NK-92 (cell line): ENCODE measurements around the gene RNF123.

ENCODE experiments used
- DNase-seq: peaks from one replicate; lab custom pipeline; 2025; ENCODE audit not compliant: unreplicated experiment; lab: John Stamatoyannopoulos, UW

RNF123 gene

DNA sequence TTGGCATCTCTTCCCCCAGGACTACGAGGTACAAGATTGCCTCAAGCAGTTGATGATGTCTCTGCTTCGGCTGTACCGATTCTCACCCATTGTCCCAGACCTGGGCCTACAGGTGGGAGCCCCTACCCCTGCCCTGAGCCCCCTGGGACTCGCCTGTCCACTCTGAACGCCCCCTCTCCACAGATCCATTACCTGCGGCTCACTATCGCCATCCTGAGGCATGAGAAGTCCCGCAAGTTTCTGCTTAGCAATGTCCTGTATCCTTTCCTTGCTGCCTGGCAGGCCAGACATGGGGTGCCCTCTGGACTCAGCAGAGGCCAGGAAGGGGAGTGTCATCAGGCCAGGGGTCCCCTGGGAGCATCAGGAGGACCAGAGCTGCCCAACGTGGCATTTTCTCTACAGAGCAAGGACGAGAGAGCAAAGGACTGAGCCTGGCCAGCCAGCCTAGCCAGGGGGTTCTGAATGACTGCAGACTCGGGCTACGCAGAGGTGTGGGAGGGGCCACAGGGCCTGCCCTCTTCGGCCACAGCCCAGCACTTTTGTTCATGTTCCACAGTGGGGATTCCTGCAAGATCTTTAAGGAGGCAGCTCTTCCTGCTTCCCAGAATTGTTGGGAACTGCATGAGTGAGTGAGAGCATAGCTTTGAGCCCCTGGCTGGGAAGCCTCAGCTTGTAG, 11.2 kb downstream of the RNF123 start:
- no peak for DNase-seq

DNA sequence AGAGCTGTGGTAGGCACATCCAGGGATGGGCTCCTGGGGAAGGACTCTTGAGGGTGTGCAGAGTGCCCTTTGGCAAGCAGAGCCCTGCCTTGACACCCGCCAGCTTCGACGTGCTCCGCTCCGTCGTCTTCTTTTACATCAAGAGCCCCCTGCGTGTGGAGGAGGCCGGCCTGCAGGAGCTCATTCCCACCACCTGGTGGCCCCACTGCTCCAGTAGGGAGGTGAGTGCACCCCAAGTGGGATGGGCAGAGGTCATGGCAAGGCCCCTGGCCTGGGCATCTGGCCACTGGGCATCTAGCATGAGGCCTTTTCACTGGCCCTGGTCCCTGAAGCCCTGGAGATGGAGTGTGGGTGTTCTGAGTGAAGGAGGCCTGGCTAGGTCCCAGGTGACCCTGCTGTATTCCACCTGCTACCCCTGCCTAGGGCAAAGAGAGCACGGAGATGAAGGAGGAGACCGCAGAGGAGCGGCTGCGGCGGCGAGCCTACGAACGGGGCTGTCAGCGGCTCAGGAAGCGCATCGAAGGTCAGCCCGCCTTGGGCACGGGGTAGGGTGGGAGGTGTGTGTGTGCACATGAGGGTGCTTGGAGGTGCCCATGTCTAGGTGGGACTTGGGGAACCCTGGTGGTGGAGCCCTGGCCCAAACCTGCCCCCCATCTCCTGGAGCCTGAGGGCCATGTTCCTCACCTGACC, 12.2 kb downstream of the RNF123 start:
- DNase-seq, result no peak

DNA sequence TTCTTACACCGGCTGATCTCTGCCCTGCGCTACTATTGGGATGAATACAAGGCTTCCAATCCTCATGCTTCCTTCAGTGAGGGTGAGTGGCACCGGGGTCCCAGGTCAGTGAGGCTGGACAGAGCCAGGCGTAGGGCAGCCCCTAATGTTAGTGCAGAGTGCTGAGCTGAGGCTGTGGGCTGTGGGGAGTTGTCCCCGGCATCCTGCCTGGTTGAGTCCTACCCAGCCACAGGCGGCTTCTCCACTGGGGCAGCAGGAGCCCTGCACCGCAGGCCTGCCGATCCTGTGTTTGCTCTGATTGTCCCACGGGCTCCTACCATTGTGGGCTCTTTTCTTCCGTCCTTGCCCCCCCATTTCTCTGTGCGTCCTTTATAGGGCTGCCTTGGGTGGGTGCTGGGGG, 13.3 kb downstream of the RNF123 start:
- DNase-seq, result no peak

DNA sequence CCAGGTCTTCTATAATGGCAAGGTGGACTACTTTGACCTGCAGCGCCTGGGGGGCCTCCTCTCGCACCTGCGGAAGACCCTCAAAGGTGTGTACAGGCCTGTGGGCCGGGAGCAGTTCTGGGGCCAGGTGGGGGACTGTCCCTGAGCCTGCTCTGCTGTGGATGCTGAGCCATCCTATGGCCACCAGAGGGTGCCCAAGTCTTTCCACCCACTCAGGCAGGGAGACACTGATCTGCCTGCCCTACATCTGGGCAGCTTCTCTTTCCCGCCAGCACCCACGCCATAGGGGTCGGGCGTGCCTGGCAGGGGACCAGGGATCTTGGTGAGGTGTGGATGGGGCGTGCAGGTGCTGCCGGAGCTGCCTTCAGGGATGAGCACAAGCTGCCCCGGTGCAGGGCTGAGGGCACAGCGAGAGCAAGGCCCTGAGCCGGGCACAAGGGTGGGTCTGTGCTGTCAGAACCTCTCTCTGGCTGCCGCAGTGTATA, 14.1 kb downstream of the RNF123 start:
- no peak for DNase-seq

DNA sequence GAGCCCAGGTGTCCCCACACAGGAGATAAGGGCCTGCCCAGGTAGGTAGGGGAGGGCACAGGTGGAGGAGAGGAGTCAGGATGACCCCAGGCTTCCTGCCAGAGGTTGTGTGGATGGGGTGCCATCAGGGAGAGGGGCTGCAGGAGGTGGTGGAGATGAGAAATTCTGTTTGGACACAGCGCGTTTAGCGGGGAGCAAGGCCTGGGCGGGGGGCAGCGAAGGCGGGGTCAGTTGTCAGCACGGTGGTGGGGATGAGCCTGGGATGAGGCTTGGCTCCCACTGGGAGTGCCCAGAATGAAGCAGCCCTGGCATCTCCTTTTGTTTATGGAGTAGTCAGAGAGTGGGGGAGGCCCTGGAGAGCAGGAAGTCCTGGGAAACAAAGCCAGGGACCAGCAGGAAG, 14.6 kb downstream of the RNF123 start:
- no peak for DNase-seq

DNA sequence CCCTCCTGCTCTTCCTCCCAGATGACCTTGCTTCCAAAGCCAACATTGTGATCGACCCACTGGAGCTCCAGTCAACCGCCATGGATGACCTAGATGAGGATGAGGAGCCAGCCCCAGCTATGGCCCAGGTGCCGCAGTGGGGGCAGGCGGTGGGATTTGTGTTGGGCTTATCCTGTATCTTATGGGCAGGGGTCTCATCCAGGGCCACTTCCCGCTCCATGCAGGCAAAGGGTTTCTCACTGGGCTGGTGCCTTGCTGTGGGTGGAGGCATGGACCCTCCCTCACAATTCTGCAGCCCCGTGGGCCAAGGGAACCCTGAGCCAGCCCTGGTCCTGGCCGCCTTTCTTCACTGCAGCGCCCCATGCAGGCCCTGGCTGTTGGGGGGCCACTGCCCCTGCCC, 15.3 kb downstream of the RNF123 start:
- DNase-seq, result no peak

DNA sequence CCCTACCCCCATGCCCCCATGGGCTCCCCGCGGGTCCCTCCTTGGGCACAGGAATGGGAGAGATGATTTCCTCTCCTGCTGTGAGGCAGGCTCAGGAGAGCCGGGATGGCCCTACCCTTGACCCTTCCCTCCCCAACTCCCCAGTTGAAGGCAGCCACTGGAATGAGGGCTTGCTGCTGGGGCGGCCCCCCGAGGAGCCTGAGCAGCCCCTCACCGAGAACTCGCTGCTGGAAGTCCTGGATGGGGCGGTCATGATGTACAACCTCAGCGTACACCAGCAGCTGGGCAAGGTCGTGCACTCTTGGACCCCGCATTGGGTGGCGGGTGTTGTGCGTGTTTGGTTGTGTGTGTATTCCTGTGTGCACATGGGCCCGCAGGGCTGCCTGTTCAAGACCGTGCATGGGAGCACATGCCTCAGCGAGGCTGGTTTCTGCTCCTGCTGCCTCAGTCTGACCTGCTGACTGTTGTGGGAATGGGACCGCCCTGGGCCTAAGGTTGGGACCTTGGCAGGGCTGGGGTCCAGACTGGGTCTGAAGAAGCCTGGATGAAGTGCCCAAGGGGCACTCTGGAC, 16.1 kb downstream of the RNF123 start:
- no peak for DNase-seq

DNA sequence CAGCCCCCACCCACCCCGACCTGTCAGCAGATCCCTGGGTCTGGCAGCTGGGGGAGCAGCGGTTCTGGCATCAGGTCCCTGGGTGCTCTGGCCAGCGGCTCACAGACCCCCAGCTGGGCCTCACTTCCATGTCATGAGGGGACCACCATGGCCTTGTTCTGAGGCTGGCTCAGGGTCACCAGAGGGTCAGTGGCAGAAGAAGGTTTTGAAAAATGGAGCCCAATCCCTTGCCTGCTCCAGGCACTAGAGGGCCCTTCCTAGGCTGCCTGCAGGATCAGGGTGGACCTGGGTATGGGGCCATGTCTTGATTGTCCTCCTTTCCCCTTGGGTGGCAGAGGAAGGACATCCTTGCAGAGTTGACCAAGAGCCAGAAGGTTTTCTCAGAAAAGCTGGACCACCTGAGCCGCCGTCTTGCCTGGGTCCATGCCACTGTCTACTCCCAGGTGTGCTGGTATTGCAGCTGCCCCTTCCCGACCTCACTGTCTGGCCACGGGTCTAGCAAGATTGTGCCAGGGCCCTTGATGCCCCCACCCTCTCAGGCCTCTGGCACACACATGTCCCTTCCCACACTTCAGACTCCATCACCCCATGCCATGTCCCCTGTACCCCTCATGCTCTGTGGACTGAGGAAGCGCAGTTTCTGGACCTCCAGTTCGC, 17.2 kb downstream of the RNF123 start:
- no peak for DNase-seq

DNA sequence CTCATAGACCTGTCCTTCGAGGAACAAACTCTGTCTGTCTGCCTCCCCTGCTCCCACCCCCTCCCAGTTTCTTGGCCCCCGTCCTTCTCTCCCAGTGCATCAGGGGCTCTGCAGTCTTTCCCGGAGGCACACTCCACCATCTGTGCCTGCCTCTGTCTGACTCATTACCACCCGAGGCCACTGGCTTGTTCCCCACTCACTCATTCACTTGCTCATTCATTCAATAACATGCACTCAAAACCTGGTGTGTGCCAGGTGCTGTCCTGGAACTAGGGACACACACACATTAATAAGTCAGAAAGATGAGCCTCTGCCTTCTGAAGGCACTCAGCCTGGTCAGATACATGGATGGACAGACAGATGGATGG, 17.7 kb downstream of the RNF123 start:
- no peak for DNase-seq

DNA sequence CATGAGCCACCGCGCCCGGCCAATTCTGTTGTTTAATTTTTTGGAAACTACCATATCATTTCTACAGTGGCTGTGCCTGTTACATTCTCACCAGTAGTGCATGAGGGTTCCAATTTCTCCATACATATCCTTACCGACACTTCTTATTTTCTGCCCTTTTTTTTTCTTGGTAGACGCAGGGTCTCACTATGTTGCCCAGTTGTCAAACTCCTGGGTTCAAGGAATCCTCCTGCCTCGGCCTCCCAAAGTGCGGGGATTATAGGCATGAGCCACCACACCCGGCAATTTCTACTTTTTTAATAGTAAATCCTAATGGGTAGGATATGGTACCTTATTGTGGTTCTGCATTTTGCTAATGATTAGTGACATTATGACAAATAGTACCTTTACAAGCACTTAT, 20.5 kb downstream of the RNF123 start:
- no peak for DNase-seq

DNA sequence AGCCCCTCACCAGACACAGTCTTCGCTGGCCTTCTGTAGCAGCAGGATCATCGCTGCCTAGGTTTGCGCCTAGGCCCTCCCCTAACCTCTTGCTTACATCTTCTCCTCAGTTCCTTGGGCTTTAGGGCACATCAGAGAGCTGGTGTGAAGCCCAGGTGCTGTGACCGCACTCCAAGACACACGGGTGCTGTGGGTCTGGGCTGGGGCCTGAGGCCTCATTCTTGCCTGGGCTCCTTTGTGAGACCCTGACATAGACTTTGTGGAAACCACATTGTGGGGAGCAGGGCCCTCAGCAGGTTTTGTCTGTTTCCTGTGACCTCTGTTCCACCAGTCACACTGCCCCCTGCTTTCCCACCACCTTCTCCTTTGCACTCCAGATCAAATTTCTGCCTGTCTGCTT, 22.1 kb downstream of the RNF123 start:
- DNase-seq, result no peak

DNA sequence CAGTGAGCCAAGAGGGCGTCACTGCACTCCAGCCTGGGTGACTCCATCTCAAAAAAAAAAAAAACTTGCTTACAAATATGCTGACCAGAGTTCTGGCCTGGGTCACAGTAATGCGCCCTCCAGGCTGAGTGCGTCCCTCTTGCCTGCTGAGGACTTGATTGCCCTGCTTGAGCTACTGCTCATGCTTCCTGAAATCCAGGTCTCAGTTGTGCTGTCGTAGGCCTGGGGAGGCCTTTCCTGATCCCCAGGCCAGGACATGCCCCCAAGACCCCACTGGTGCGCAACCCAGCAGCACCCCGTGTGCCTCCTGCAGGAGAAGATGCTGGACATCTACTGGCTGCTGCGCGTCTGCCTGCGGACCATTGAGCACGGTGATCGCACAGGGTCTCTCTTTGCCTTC, 22.8 kb downstream of the RNF123 start:
- no peak for DNase-seq

DNA sequence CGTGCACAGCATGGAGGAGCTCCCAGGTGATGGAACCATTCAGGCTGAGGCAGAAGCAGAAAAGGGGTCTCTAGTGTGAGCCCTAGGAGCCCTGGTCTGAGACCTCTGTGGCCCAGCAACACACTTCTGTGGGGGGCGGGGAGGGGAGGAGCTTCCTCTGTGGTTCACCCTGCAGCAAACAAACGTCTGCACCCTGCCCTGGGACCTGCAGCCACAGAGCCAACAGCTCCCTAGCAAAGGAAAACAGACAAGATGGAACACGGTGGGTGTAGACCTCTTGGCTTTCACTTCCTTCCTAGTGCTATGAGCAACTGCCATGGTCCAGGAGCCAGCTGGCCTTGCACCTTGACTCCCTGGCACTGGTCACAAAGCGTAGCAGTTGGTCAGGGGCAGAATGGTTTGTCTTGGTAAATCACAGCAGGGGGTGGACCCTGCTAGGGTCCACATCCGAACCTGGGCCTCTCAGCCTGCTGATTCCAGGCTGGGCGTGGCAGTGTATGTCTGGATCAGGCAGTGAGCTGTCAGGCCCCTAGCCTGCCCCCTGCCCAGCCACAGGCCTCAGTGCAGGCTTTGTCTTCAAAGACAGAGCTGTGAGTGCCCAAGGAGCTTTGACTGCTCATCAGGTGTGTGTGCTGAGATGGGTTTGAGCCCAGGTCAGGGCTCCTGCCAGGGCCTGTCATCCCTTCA, 23.4 kb downstream of the RNF123 start:
- no peak for DNase-seq

DNA sequence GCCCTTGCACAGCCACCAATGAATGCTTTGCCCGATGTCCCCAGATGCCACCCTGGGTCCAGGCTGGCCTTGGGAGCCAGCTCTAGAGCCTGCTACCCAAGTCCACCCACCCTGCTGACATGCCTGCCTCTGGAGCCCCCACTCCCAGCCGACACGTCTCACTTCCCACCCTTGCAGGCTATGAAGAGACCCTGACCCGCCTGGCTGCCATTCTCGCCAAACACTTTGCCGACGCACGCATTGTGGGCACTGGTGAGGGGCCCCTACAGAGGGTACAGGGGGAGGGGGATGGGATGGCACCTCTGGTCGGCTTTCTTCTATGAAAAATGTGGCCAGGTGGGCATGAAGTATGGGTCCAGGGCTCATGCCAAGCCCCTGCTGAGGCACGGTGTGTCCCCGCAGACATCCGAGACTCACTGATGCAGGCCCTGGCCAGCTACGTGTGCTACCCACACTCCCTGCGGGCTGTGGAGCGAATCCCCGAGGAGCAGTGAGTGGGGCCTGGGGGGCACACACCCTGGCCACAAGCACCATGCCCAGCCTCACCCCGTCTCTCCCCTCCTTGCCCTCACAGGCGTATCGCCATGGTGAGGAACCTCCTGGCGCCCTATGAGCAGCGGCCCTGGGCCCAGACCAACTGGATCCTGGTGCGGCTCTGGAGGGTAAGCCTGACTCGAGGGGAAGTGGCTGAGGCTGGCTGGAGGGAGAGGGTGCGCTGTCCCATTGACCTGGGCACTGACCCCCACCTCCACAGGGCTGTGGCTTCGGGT, 24.2 kb downstream of the RNF123 start:
- DNase-seq, result no peak

DNA sequence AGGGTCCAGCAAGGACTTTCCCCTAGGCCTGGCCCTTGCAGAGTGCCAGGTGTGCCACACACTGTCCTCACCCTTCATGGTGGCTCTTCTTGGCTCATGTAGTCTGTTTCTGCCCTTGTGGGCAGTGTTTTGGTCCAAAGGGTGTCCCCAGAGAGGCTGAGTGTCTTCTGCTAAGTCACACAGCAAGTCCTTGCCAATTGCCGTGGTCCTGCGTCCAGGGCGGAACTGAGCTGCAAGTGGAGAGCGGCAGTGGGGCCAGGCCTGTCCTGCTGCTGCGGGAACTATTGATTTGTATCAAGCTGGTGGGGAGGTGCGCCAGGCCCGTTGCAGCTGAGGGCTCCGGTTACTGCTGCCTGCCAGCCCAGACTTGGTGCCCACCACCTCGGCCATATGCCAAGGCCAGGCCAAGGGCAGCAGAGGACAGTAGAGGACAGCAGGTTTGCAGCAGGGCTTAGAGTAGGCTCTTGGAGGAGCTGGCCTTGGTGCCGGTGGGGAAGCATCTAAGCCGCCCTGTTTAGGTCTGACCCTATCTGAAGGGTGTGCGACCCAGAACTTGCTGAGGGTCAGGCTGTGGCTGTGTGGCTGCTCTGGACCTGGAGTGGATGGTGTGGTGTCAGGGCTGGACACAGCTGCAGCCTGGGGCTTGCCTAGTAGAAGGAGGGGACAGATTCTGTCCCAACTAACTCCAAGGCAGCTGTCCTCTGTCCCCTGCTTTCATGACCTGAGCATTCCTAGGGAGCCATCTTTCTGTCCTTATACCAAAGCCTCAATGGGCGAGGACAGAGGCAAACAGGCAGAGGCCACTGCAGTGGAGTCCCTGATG, 25.6 kb downstream of the RNF123 start:
- no peak for DNase-seq

DNA sequence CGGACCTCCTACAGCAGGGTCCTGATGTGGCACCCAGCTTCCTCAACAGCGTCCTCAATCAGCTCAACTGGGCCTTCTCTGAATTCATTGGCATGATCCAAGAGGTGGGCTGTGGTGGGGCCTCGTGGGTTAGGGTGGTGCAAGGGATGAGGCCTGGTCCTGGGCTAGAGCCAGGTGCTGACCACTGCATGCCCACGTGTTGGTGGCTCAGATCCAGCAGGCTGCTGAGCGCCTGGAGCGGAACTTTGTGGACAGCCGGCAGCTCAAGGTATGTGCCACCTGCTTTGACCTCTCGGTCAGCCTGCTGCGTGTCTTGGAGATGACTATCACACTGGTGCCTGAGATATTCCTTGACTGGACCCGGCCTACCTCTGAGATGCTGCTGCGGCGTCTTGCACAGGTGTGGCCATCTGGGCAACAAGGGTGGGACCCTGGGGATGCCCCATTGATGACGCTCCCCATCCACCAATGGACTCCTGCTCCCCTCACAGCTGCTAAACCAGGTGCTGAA, 26.3 kb downstream of the RNF123 start:
- no peak for DNase-seq

DNA sequence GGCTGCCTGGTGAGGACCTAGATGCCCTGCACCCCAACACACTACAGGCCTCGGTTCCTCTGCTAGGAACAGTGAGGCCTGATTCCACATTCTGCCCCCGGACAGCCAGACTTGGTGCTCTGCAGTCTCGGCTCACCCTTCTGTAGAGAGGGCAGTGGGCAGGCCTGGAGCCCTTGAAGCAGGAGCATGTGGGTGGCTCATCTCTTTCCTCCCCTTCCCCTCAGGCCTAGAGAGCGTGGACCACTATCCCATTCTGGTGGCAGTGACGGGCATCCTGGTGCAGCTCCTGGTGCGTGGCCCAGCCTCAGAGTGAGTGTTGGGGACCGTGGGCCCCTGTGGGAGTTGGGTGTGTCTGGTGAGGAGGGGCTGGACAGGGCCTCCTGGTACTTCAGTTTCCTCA, 26.8 kb downstream of the RNF123 start:
- DNase-seq, result no peak

DNA sequence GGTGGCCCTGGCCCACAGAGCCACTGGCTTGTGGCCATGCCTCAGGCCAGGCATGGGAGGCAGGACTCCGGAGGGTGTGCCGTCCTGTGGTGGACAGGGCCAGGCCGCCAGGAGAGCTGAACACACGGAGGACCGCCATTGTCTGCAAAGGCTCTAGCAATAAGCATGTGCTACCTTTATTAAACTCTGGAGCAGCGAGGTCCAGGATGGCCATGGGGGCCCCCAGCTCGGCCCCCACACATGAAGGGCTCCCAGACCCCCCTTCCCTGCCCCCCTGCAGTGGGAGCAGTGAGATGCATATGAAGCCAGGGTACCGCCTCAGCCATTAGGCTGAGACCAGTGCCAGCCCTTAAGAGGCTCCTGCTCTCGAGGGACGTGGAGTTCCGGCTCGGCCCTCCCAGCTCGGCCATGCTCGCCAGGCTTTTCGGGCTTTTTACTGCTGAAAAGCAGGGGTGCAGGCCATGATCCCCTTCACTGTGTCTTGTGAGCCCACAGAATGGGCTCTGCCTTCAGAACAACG, 27.4 kb downstream of the RNF123 start:
- DNase-seq, result no peak

DNA sequence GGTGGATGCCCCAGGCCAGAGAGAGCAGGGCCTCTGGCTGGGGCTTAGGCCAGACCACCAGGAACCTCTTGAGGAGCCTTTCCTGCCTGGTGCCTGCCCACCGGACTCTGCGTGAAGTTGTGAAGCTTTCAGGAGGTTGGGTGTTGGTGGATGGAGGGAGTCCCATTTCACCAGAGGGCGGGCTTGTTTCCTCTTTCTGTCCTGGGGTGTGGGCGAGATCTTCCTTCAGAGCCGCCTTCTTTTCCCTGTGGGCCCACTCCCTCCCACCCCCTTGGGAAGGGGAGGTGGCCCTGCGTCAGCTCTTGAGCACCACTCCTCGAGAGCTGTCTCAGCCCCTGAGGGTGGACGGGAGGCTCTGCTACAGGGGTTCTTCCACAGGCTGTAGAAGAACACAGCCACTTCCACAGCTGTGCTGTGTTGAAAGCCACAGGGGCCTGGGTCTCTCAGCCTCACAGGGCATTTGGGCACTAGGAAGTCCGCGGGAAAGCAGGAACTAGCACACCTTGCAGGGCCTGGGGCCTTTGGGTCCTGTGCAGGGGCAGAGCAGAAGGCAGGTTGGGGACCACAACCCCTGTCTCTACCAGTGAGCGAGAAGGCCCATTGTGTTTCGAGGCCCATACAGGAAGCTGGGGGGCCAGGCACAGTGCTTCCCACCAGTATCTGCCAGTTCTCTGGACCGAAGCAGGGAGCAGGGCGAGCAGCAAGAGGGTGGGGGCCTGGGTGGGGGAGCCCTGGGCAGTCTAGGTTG, 28.0 kb downstream of the RNF123 start:
- DNase-seq, result no peak
